NCI-H82 treated with DMSO at 0.1 percent for 48 hours (cell line): ENCODE measurements around the gene CD276.
A peak's percentile ranks its signal among the peaks of the same experiment; 100 is the strongest.
"Not testable (repeated sequence)": the region's sequence is repeated elsewhere in the genome, so short reads cannot be mapped to it uniquely, and the experiment has no call there.

Source experiments
- DNase-seq: peaks from one replicate; lab custom pipeline; 2025; ENCODE audit not compliant: unreplicated experiment; lab: John Stamatoyannopoulos, UW

Gene CD276

GRCh38 chr15:73684581-73685455 lies 635 bp downstream of the CD276 start:
- no peak for DNase-seq

GRCh38 chr15:73685981-73686380 lies 1.8 kb downstream of the CD276 start:
- no peak for DNase-seq

GRCh38 chr15:73686781-73687256 lies 2.6 kb downstream of the CD276 start:
- DNase-seq: no peak

GRCh38 chr15:73687351-73687750 lies 3.2 kb downstream of the CD276 start:
- DNase-seq: no peak

GRCh38 chr15:73688455-73688854 lies 4.3 kb downstream of the CD276 start:
- DNase-seq: no peak

- no peak for DNase-seq
Measured at GRCh38 chr15:73691396-73691795, 7.2 kb downstream of the CD276 start.

- DNase-seq: no peak
Measured at GRCh38 chr15:73694419-73694818, 10.2 kb downstream of the CD276 start.

- DNase-seq: no peak
Measured at GRCh38 chr15:73695773-73696640, 11.8 kb downstream of the CD276 start.

- DNase-seq: no peak
Measured at GRCh38 chr15:73696641-73697001, 12.4 kb downstream of the CD276 start.

- DNase-seq: peak; percentile 75
Measured at GRCh38 chr15:73697033-73697467, 12.9 kb downstream of the CD276 start.

- DNase-seq: no peak
Measured at GRCh38 chr15:73699249-73700040, 15.3 kb downstream of the CD276 start.

- DNase-seq: peak; percentile 32
Measured at GRCh38 chr15:73700041-73700842, 16.1 kb downstream of the CD276 start.

GRCh38 chr15:73702311-73703239 lies 18.4 kb downstream of the CD276 start:
- not testable (repeated sequence) for DNase-seq

- not testable (repeated sequence) for DNase-seq
Measured at GRCh38 chr15:73703601-73704000, 19.4 kb downstream of the CD276 start.

- DNase-seq: not testable (repeated sequence)
Measured at GRCh38 chr15:73704142-73704868, 20.1 kb downstream of the CD276 start.

- no peak for DNase-seq
Measured at GRCh38 chr15:73704869-73705645, 20.9 kb downstream of the CD276 start.

GRCh38 chr15:73708691-73709090 lies 24.5 kb downstream of the CD276 start:
- DNase-seq: no peak

GRCh38 chr15:73709241-73709640 lies 25.1 kb downstream of the CD276 start:
- DNase-seq: no peak
